Measurements from ENCODE around the gene NCOR1.

DNA sequence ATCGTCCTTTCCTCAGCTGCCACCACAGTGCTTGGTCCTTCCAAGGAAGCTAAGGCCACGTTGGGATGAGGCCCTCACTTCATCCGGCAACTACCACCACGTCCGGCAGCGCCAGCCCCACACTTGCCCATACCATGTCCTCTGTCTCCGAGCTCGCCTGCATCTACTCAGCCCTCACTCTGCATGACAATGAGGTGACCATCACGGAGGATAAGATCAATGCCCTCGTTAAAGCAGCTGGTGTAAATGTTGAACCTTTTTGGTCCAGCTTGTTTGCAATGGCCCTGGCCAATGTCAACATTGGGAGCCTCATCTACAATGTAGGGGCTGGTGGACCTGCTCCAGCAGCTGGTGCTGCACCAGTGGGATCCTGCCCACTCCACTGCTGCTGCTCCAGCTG, 170.8 kb downstream of the NCOR1 start:
- TF ChIP-seq, protein P1, sequence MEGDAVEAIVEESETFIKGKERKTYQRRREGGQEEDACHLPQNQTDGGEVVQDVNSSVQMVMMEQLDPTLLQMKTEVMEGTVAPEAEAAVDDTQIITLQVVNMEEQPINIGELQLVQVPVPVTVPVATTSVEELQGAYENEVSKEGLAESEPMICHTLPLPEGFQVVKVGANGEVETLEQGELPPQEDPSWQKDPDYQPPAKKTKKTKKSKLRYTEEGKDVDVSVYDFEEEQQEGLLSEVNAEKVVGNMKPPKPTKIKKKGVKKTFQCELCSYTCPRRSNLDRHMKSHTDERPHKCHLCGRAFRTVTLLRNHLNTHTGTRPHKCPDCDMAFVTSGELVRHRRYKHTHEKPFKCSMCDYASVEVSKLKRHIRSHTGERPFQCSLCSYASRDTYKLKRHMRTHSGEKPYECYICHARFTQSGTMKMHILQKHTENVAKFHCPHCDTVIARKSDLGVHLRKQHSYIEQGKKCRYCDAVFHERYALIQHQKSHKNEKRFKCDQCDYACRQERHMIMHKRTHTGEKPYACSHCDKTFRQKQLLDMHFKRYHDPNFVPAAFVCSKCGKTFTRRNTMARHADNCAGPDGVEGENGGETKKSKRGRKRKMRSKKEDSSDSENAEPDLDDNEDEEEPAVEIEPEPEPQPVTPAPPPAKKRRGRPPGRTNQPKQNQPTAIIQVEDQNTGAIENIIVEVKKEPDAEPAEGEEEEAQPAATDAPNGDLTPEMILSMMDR (conservative IDR thresholded peaks at IDR 0.05; ENCODE audit: low read depth in 2 of 2) = no peak
- TF ChIP-seq, protein P2, sequence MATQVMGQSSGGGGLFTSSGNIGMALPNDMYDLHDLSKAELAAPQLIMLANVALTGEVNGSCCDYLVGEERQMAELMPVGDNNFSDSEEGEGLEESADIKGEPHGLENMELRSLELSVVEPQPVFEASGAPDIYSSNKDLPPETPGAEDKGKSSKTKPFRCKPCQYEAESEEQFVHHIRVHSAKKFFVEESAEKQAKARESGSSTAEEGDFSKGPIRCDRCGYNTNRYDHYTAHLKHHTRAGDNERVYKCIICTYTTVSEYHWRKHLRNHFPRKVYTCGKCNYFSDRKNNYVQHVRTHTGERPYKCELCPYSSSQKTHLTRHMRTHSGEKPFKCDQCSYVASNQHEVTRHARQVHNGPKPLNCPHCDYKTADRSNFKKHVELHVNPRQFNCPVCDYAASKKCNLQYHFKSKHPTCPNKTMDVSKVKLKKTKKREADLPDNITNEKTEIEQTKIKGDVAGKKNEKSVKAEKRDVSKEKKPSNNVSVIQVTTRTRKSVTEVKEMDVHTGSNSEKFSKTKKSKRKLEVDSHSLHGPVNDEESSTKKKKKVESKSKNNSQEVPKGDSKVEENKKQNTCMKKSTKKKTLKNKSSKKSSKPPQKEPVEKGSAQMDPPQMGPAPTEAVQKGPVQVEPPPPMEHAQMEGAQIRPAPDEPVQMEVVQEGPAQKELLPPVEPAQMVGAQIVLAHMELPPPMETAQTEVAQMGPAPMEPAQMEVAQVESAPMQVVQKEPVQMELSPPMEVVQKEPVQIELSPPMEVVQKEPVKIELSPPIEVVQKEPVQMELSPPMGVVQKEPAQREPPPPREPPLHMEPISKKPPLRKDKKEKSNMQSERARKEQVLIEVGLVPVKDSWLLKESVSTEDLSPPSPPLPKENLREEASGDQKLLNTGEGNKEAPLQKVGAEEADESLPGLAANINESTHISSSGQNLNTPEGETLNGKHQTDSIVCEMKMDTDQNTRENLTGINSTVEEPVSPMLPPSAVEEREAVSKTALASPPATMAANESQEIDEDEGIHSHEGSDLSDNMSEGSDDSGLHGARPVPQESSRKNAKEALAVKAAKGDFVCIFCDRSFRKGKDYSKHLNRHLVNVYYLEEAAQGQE (IDR thresholded peaks at IDR 0.05; ENCODE audit: unreplicated experiment) = no peak
- TF ChIP-seq EZH2 (IDR thresholded peaks at IDR 0.05; ENCODE audit: low read depth, unreplicated experiment) (no peak), EZH2phosphoT487 (IDR thresholded peaks at IDR 0.05; ENCODE audit: unreplicated experiment) (no peak), POLR2AphosphoS5 (IDR thresholded peaks at IDR 0.05; ENCODE audit: low read depth) (peak; percentile 28; the same call in 1 of the 2 replicates), JUNB (IDR thresholded peaks at IDR 0.05; ENCODE audit: unreplicated experiment) (no peak), CREB1 (CRISPR knock-in tag; IDR thresholded peaks at IDR 0.05; ENCODE audit: low read depth) (no peak), ZNF331 (CRISPR knock-in tag; IDR thresholded peaks at IDR 0.05; ENCODE audit: low read depth) (no peak), STAT1 (IDR thresholded peaks at IDR 0.05; ENCODE audit: unreplicated experiment) (no peak), ZNF114 (CRISPR knock-in tag; IDR thresholded peaks at IDR 0.05) (no peak)
- TF ChIP-seq, protein P3, sequence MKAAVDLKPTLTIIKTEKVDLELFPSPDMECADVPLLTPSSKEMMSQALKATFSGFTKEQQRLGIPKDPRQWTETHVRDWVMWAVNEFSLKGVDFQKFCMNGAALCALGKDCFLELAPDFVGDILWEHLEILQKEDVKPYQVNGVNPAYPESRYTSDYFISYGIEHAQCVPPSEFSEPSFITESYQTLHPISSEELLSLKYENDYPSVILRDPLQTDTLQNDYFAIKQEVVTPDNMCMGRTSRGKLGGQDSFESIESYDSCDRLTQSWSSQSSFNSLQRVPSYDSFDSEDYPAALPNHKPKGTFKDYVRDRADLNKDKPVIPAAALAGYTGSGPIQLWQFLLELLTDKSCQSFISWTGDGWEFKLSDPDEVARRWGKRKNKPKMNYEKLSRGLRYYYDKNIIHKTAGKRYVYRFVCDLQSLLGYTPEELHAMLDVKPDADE (IDR thresholded peaks at IDR 0.05) = no peak

Data from GM23338 (cell line).